SJSA1 (cell line): ENCODE measurements around the gene PRRC2A. TPM values are rescaled to one million over a fixed set of nuclear protein-coding genes. Genes with fewer than 3 reads are reported as not detected.

Source experiments
- DNase-seq, 2 experiments: peaks; one replicate each; pipeline ENCODE4 v3.0.0-alpha.2; 2015 to 2020; ENCODE audit warnings: low spot score in 2 of 2, low read depth in 1 of 2
- H3K27ac ChIP-seq: fragments of 250-450 bp; sonication (Bioruptor Pico); 2 replicates; pipeline ENCODE4 v1.5.1; 2020; ENCODE audit warnings: mild to moderate bottlenecking, moderate library complexity
- H3K27me3 ChIP-seq: fragments of 250-450 bp; sonication (Bioruptor Pico); replicated peaks from 2 replicates; pipeline ENCODE4 v1.5.1; 2020; ENCODE audit warnings: mild to moderate bottlenecking, moderate library complexity
- H3K36me3 ChIP-seq: fragments of 250-450 bp; sonication (Bioruptor Pico); 2 replicates; pipeline ENCODE4 v1.5.1; 2020; ENCODE audit warnings: mild to moderate bottlenecking
- H3K4me1 ChIP-seq: fragments of 250-450 bp; sonication (Bioruptor Pico); replicated peaks from 2 replicates; pipeline ENCODE4 v1.6.1; 2021; ENCODE audit warnings: mild to moderate bottlenecking
- H3K4me3 ChIP-seq: fragments of 250-450 bp; sonication (Bioruptor Pico); 2 replicates; pipeline ENCODE4 v1.5.1; 2020; ENCODE audit warnings: mild to moderate bottlenecking
- H3K9me3 ChIP-seq: fragments of 250-450 bp; sonication (Bioruptor Pico); replicated peaks from 2 replicates; pipeline ENCODE4 v1.5.1; 2020; ENCODE audit warnings: mild to moderate bottlenecking
- total RNA-seq: library from RNA; depleted of rRNA; stranded (reverse); fragments of >200 nt; shearing (Covaris generic); gene quantifications from 2 replicates; pipeline ENCODE4 v1.2.3, GENCODE V29; 2014

PRRC2A gene
- total RNA-seq, 1 experiment from 2014 or later: 68.6 TPM

DNA sequence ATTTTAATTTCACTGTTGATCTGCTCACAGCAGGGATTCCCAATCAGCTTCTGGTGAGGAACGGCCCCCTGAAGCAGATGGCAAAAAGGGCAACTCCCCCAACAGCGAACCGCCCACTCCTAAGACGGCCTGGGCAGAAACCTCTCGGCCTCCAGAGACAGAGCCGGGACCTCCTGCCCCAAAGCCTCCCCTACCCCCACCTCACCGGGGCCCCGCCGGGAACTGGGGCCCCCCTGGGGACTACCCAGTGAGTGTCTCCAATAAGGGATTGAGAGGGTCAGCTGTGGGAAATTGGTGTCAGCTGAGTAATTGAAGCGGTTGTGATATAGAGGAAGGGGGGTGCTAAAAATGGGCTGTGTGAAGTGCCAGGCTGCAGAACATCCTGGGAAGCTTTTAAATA lies 6.4 kb downstream of the PRRC2A start:
- peaks cover 99% of the 10 kb centered on the region for H3K36me3 ChIP-seq

DNA sequence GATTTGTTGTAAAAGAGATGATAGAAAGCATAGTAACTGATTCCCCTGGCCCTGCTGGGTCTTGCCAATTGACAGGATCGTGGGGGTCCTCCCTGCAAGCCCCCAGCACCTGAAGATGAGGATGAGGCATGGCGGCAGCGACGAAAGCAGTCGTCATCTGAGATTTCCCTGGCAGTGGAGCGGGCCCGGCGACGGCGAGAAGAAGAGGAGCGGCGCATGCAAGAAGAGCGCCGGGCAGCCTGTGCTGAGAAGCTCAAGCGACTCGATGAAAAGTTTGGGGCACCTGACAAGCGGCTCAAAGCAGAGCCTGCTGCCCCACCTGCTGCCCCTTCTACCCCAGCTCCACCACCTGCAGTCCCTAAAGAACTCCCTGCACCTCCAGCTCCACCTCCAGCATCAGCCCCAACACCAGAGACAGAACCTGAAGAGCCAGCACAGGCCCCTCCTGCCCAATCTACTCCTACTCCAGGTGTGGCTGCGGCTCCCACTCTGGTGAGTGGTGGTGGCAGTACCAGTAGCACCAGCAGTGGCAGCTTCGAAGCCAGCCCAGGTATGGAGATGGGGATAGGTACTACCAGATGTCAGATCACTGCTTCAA lies 7.3 kb downstream of the PRRC2A start:
- Histone ChIP-seq H3K27me3 (no peaks in the 10 kb centered on the region), H3K4me3 (no peak overlapping the region), H3K36me3 (peaks cover 99% of the 10 kb centered on the region), H3K4me1 (peaks cover under 1% of the 10 kb centered on the region), H3K27ac (no peak overlapping the region), H3K9me3 (no peaks in the 10 kb centered on the region)
- DNase-seq: no peak

More for the DNA sequence above, 6.4 kb downstream of the PRRC2A start:
- DNase-seq: no peak
- Histone ChIP-seq H3K27ac (no peak overlapping the region), H3K9me3 (no peaks in the 10 kb centered on the region), H3K4me3 (no peak overlapping the region), H3K27me3 (no peaks in the 10 kb centered on the region), H3K4me1 (peaks cover 8% of the 10 kb centered on the region)

DNA sequence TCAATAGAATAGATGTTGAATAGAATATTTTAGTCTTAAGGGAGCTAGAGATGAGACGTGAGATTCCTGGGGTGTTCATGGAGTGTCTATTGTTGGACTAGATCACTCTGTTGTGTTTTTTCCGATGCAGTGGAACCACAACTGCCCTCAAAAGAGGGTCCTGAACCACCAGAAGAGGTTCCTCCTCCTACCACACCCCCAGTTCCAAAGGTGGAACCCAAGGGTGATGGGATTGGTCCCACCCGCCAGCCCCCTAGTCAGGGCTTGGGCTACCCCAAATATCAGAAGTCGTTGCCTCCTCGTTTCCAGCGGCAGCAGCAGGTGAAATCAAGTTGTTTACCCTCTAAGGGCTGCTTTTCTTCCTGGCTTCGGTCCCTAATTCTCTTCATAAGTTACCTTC lies 8.5 kb downstream of the PRRC2A start:
- Histone ChIP-seq H3K27me3 (no peaks in the 10 kb centered on the region), H3K4me3 (no peak overlapping the region), H3K36me3 (peaks cover 99% of the 10 kb centered on the region), H3K9me3 (no peaks in the 10 kb centered on the region), H3K4me1 (no peaks in the 10 kb centered on the region), H3K27ac (no peak overlapping the region)
- no peak for DNase-seq

DNA sequence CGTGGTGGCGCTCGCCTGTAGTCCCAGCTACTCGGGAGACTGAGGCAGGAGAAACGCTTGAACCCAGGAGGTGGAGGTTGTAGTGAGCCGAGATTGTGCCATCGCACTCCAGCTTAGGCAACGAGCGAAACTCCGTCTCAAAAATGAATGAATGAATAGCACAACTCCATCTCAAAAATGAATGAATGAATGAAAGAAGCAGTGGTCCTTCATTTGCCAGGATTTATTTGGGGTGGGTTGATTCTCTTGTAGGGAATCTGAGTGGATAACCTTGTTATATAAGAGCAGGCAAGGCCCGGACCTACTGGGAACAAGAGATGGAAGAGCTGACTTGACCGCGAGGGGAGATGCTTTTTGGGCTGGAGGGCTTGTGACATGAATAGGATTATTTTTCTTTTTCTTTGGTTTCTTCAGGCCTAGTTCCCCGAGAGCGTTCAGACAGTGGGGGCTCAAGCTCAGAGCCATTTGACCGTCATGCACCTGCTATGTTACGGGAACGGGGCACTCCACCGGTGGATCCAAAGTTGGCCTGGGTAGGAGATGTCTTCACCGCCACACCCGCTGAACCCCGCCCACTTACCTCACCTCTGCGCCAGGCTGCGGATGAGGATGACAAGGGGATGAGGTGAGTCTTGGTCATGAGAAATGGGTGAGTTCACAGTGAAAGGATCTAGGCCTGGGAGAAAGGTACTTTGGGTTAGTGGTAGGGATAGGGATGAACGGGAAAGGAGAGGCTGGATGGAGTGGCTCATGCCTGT lies 9.8 kb downstream of the PRRC2A start:
- no peak overlapping the region for H3K4me3 ChIP-seq
- H3K4me1 ChIP-seq: no peaks in the 10 kb centered on the region
- no peak for DNase-seq
- H3K27ac ChIP-seq: no peak overlapping the region
- H3K27me3 ChIP-seq: no peaks in the 10 kb centered on the region
- no peaks in the 10 kb centered on the region for H3K9me3 ChIP-seq
- H3K36me3 ChIP-seq: peaks cover 99% of the 10 kb centered on the region

DNA sequence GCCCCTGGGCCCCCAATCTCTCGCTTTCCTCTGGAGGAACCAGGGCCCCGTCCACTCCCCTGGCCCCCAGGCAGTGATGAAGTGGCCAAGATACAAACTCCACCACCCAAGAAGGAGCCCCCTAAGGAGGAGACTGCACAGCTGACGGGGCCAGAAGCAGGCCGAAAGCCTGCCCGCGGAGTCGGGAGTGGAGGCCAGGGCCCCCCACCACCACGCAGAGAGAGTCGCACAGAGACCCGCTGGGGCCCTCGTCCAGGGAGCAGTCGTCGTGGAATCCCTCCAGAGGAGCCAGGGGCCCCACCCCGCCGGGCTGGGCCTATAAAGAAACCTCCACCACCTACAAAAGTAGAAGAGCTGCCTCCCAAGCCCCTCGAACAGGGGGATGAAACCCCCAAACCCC lies 10.7 kb downstream of the PRRC2A start:
- DNase-seq: no peak
- H3K36me3 ChIP-seq: peaks cover 99% of the 10 kb centered on the region
- H3K4me3 ChIP-seq: no peak overlapping the region
- H3K4me1 ChIP-seq: no peaks in the 10 kb centered on the region
- H3K27me3 ChIP-seq: no peaks in the 10 kb centered on the region
- no peak overlapping the region for H3K27ac ChIP-seq
- H3K9me3 ChIP-seq: no peaks in the 10 kb centered on the region

DNA sequence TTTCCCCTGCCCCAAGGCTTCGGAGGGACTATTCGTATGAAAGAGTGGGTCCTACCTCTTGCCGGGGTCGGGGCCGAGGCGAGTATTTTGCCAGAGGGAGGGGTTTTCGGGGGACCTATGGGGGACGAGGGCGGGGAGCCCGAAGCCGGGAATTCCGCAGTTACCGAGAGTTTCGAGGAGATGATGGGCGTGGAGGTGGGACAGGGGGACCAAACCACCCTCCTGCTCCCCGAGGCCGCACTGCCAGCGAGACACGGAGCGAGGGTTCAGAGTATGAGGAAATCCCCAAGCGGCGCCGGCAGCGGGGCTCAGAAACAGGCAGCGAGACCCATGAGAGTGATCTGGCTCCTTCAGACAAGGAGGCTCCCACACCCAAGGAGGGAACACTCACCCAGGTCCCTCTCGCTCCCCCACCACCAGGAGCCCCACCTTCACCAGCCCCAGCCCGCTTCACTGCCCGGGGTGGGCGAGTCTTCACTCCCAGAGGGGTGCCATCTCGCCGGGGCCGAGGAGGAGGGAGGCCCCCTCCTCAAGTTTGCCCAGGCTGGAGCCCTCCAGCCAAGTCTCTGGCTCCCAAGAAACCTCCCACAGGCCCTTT lies 11.3 kb downstream of the PRRC2A start:
- Histone ChIP-seq H3K4me3 (no peak overlapping the region), H3K9me3 (no peaks in the 10 kb centered on the region), H3K4me1 (no peaks in the 10 kb centered on the region), H3K27ac (no peak overlapping the region), H3K27me3 (no peaks in the 10 kb centered on the region), H3K36me3 (peaks cover 99% of the 10 kb centered on the region)
- no peak for DNase-seq

DNA sequence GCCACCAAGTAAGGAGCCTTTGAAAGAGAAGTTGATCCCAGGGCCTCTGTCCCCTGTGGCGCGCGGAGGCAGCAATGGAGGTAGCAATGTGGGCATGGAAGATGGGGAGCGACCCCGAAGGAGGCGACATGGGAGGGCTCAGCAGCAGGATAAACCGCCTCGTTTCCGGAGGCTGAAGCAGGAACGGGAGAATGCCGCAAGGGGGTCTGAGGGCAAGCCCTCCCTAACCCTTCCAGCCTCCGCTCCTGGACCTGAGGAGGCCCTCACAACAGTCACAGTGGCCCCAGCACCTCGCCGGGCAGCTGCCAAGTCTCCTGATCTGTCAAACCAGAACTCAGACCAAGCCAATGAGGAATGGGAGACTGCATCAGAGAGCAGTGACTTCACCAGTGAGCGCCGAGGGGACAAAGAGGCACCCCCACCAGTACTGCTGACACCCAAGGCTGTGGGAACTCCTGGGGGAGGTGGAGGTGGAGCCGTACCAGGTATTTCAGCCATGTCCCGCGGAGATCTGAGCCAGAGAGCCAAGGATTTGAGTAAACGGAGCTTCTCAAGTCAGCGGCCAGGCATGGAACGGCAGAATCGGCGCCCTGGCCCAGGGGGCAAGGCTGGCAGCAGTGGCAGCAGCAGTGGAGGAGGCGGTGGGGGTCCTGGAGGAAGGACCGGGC lies 11.9 kb downstream of the PRRC2A start:
- Histone ChIP-seq H3K36me3 (peaks cover 98% of the 10 kb centered on the region), H3K4me3 (no peak overlapping the region), H3K27ac (no peak overlapping the region), H3K9me3 (no peaks in the 10 kb centered on the region), H3K4me1 (no peaks in the 10 kb centered on the region), H3K27me3 (no peaks in the 10 kb centered on the region)
- no peak for DNase-seq

DNA sequence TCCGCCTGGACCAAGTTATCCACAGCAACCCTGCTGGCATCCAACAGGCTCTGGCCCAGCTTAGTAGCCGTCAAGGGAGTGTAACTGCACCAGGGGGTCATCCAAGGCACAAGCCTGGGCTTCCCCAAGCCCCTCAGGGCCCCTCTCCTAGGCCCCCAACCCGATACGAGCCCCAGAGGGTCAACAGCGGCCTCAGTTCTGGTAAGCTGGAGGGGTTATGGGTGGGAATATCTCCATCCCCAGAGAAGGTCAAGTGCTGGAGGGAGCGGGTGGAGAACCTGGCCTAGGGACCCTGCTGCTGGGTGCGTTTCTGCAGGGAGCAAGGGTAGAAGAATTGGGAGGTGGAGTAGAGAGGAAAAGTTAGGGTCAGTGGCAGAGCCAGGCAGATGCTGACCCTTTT lies 12.9 kb downstream of the PRRC2A start:
- Histone ChIP-seq H3K27ac (no peak overlapping the region), H3K27me3 (no peaks in the 10 kb centered on the region), H3K9me3 (no peaks in the 10 kb centered on the region), H3K4me1 (no peaks in the 10 kb centered on the region), H3K36me3 (peaks cover 97% of the 10 kb centered on the region), H3K4me3 (no peak overlapping the region)
- DNase-seq: no peak

DNA sequence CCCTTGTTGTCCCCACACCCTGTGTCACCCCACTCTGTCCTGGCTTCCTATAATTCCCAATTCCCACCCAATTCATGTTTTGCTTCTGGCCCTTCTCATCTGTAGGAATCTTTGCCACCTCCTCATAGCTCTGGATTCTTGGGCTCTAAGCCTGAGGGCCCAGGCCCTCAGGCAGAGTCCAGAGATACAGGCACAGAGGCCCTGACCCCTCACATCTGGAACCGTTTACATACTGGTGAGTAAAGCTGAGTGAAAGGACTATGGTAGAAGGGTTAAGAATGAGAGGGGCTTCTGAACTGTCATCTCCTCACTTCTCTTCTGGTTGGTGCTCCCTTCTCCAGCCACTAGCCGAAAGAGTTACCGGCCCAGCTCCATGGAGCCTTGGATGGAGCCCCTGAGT lies 13.6 kb downstream of the PRRC2A start:
- Histone ChIP-seq H3K27ac (no peak overlapping the region), H3K4me1 (no peaks in the 10 kb centered on the region), H3K4me3 (no peak overlapping the region), H3K36me3 (peaks cover 97% of the 10 kb centered on the region), H3K27me3 (no peaks in the 10 kb centered on the region), H3K9me3 (no peaks in the 10 kb centered on the region)
- DNase-seq: no peak

DNA sequence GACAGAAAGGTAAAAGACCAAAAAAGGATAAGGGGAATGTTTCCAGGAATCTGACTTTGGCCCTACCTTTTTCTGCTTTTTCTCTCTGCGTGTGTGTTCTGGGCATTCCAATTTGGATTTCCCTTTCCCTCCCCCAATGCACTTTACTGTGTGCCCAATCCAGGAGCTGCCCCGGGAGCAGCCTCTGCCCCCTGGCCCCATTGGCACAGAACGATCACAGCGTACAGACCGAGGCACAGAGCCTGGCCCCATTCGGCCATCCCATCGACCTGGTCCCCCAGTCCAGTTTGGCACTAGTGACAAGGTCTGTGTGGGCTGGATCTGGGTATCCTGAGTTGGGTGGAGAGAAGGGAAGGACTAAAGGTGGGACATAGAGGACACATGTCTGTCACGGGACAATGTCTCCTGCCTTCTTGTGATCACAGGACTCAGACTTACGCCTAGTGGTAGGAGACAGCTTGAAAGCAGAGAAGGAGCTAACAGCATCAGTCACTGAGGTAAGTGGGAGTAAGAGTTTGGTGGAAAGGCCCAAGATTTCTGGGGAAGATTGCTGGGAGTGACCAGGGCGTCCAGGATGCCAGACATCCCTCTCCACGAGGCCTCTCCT lies 14.6 kb downstream of the PRRC2A start:
- H3K9me3 ChIP-seq: no peaks in the 10 kb centered on the region
- DNase-seq: no peak
- peaks cover 98% of the 10 kb centered on the region for H3K36me3 ChIP-seq
- H3K27me3 ChIP-seq: no peaks in the 10 kb centered on the region
- no peak overlapping the region for H3K27ac ChIP-seq
- no peak overlapping the region for H3K4me3 ChIP-seq
- peaks cover 8% of the 10 kb centered on the region; the same call in 1 of the 2 replicates for H3K4me1 ChIP-seq

DNA sequence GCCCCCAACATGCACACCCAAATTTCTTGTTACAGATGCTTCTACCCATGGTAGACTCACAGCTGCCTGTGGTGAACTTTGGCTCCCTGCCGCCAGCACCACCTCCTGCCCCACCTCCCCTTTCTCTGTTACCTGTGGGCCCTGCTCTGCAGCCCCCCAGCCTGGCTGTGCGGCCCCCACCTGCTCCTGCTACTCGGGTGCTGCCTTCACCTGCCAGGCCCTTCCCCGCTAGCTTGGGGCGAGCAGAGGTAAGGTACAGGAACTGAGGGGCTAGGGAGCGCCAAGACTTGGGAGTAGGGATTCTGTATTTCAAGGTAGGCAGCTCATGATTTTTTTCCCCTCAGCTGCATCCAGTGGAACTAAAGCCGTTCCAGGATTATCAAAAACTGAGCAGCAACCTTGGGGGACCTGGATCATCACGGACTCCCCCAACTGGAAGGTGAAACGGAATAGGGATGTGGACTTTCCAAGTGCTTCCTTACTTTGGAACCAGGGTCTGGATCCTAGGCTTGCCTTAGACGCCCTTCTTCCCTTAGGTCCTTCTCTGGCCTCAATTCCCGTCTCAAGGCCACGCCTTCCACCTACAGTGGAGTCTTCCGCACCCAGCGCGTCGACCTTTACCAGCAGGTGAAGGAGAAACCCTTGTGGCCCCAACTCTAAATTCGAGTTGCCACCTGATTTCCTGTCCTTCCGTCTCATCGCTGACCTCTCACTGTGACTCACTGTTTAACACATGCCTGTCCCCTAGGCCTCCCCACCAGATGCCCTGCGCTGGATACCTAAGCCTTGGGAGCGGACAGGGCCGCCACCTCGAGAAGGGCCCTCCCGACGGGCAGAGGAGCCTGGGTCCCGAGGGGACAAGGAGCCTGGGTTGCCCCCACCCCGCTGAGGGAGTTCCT lies 16.4 kb downstream of the PRRC2A start:
- Histone ChIP-seq H3K27ac (no peak overlapping the region), H3K4me1 (peaks cover 8% of the 10 kb centered on the region; the same call in 1 of the 2 replicates), H3K9me3 (no peaks in the 10 kb centered on the region), H3K27me3 (no peaks in the 10 kb centered on the region), H3K4me3 (no peak overlapping the region), H3K36me3 (peaks cover 98% of the 10 kb centered on the region)
- no peak for DNase-seq

DNA sequence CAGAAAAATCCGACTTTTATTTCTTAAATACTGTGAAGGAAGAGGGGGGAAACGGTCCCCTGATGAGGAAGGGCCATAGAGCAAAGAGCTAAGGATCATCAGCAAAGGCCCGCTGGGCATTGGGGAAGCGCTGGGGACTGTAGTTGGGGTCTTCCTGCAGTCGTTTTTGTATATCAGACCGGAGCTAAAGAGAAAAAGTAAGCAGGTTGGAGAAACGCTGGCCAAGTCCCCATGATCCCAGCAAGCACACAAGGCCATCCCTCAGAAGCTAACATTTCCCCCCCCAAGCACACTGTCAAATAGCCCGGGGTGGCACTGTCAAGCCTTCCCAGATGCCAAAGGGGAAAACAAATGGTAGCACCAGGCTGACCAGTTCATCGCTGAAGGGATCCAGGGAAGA lies 18.5 kb downstream of the PRRC2A start:
- Histone ChIP-seq H3K4me1 (peaks cover 8% of the 10 kb centered on the region; the same call in 1 of the 2 replicates), H3K27ac (no peak overlapping the region), H3K36me3 (peaks cover 93% of the 10 kb centered on the region), H3K27me3 (no peaks in the 10 kb centered on the region), H3K9me3 (no peaks in the 10 kb centered on the region), H3K4me3 (no peak overlapping the region)
- no peak for DNase-seq

DNA sequence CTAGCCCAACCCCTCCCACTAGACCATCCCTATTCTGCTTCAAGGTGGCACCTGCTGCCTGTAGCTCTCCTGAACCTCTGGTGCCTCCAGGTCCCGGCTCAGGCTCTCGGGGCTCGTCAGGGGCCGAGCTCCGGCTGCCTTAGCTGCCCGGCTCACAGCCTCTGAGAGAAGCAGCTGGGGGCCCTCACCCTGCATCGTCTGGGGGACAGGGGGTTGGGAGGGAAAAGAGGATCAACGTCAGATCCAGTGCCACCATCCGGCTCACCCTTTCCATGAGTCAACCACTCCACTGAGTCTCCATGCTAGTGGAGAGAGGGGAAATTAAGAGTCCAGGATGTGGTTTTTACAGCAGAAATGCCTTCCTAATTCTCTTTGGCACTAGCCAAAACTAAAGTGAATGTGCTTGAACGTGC lies 18.9 kb downstream of the PRRC2A start:
- H3K36me3 ChIP-seq: peaks cover 93% of the 10 kb centered on the region
- no peak for DNase-seq

More for the DNA sequence above, 18.9 kb downstream of the PRRC2A start:
- Histone ChIP-seq H3K4me1 (peaks cover 8% of the 10 kb centered on the region; the same call in 1 of the 2 replicates), H3K27ac (no peak overlapping the region), H3K9me3 (no peaks in the 10 kb centered on the region), H3K27me3 (no peaks in the 10 kb centered on the region), H3K4me3 (no peak overlapping the region)
